Caco-2 (cell line): ENCODE results near the gene SKAP2. TPM values are rescaled to one million over a fixed set of nuclear protein-coding genes. Genes with fewer than 3 reads are reported as not detected.

Experiments used
- BruUV-seq: library from RNA; stranded (reverse); fragments of 400-500 nt; replicated peaks from 2 replicates; lab custom pipeline; 2021; lab: Mats Ljungman, UMichigan
- CTCF ChIA-PET: fragments of 300-600 bp; sonication (Branson Sonifier 250); formaldehyde crosslinking; loops from one replicate; lab custom pipeline; 2022; ENCODE audit warnings: antibody characterized with exemption; lab: Charles Lee
- POLR2A ChIA-PET: fragments of 300-600 bp; sonication (Branson Sonifier 250); formaldehyde crosslinking; loops from one replicate; lab custom pipeline; 2022; ENCODE audit warnings: antibody characterized with exemption; lab: Charles Lee
- DNase-seq, 2 experiments: peaks; one replicate each; pipeline versions ENCODE4 v3.0.0 to v3.0.0-alpha.2; 2020 to 2022
- H3K27me3 ChIP-seq: replicated peaks from 2 replicates; pipeline ENCODE4 v1.6.0; 2011; ENCODE audit warnings: low read length; ENCODE audit not compliant: control insufficient read depth, insufficient read depth
- H3K36me3 ChIP-seq: 2 replicates; pipeline ENCODE4 v1.5.1; 2011; ENCODE audit warnings: low read length; ENCODE audit not compliant: control insufficient read depth, insufficient read depth
- H3K4me1 ChIP-seq: fragments of 250-450 bp; sonication (Bioruptor Pico); 2 replicates; pipeline ENCODE4 v1.5.1; 2020; ENCODE audit warnings: mild to moderate bottlenecking
- H3K4me3 ChIP-seq: 2 replicates; pipeline ENCODE4 v1.5.1; 2011; ENCODE audit warnings: low read depth, mild to moderate bottlenecking, control low read depth, low read length
- H3K9me3 ChIP-seq: fragments of 250-450 bp; sonication (Bioruptor Pico); 2 replicates; pipeline ENCODE4 v1.5.1; 2020; ENCODE audit warnings: mild to moderate bottlenecking, moderate library complexity
- H3K27ac Mint-ChIP-seq: one replicate; pipeline ENCODE4 v1.8.0; 2022; ENCODE audit warnings: mixed read lengths; ENCODE audit not compliant: unreplicated experiment
- H3K27me3 Mint-ChIP-seq: one replicate; pipeline ENCODE4 v1.8.0; 2022; ENCODE audit warnings: mixed read lengths; ENCODE audit not compliant: insufficient read depth, unreplicated experiment
- H3K36me3 Mint-ChIP-seq: one replicate; pipeline ENCODE4 v1.8.0; 2022; ENCODE audit warnings: mild to moderate bottlenecking, mixed read lengths; ENCODE audit not compliant: insufficient read depth, unreplicated experiment
- H3K4me1 Mint-ChIP-seq: one replicate; pipeline ENCODE4 v1.8.0; 2022; ENCODE audit warnings: low read depth, mixed read lengths; ENCODE audit not compliant: unreplicated experiment
- H3K4me3 Mint-ChIP-seq: one replicate; pipeline ENCODE4 v1.8.0; 2022; ENCODE audit warnings: mild to moderate bottlenecking, moderate library complexity, mixed read lengths; ENCODE audit not compliant: unreplicated experiment
- H3K9me3 Mint-ChIP-seq: one replicate; pipeline ENCODE4 v1.8.0; 2022; ENCODE audit warnings: mixed read lengths; ENCODE audit not compliant: unreplicated experiment
- intact Hi-C: fragments of 100-400 bp; cut with micrococcal nuclease; formaldehyde crosslinking; loops from one replicate; pipeline ENCODE4 v1.10.0; 2022; ENCODE audit not compliant: unreplicated experiment
- total RNA-seq: library from RNA; stranded (reverse); gene quantifications from 2 replicates; pipeline ENCODE4 v1.2.3, GENCODE V29; 2022
- TF ChIP-seq, protein P1 (sequence below), 2 experiments: fragments of 200-600 bp in 1 of 2; IDR thresholded peaks; 1 replicate in 1 of 2; 2 replicates in 1 of 2; pipeline versions ENCODE4 v1.5.1 to v1.8.0; 2011 to 2022; ENCODE audit warnings: antibody characterized with exemption in 1 of 2, control low read depth in 1 of 2, inconsistent platforms in 1 of 2, low read depth in 1 of 2, low read length in 1 of 2, mild to moderate bottlenecking in 1 of 2, moderate library complexity in 1 of 2; ENCODE audit not compliant: insufficient read depth in 1 of 2, severe bottlenecking in 1 of 2, unreplicated experiment in 1 of 2

Gene SKAP2
- total RNA-seq, 1 experiment from 2014 or later, result 36.2 TPM

DNA sequence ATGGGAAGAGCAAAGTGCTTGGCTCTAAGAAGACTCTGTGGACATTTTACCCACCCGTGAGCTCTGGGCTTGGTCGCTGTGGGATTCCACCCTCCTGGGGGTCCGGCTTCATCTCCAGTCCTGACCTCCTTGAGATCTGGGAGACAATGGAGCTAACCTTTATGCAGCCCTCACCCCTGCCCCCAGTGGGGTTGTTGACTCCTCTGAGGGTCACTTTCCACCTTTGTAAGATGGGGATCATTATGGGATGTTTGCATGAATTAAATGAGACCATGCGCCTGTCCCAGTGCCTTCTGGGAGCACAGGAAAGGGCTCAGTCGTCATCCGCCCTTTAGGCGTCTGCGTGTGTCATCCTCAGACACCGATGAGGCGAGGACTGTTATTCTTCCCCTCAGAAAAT, 237.2 kb downstream of the SKAP2 start:
- ChIA-PET CTCF (no interaction called here), POLR2A (no interaction called here)
- H3K27ac Mint-ChIP-seq, result no peak overlapping the region
- no peaks in the 10 kb centered on the region for H3K4me1 Mint-ChIP-seq
- BruUV-seq, result no TSS peak
- H3K27me3 Mint-ChIP-seq, result peaks cover 9% of the 10 kb centered on the region
- 0 out of 2 replicates have a peak, but pooled peaks cover 2% of the 10 kb centered on the region for H3K27me3 ChIP-seq
- H3K36me3 Mint-ChIP-seq, result no peaks in the 10 kb centered on the region
- DNase-seq, result no peak
- no peak overlapping the region for H3K4me3 ChIP-seq
- H3K36me3 ChIP-seq, result no peaks in the 10 kb centered on the region
- intact Hi-C loops, result no loop called here
- peaks cover 9% of the 10 kb centered on the region for H3K9me3 Mint-ChIP-seq
- no peak overlapping the region for H3K4me3 Mint-ChIP-seq
- H3K4me1 ChIP-seq, result no peaks in the 10 kb centered on the region
- TF ChIP-seq, protein P1, sequence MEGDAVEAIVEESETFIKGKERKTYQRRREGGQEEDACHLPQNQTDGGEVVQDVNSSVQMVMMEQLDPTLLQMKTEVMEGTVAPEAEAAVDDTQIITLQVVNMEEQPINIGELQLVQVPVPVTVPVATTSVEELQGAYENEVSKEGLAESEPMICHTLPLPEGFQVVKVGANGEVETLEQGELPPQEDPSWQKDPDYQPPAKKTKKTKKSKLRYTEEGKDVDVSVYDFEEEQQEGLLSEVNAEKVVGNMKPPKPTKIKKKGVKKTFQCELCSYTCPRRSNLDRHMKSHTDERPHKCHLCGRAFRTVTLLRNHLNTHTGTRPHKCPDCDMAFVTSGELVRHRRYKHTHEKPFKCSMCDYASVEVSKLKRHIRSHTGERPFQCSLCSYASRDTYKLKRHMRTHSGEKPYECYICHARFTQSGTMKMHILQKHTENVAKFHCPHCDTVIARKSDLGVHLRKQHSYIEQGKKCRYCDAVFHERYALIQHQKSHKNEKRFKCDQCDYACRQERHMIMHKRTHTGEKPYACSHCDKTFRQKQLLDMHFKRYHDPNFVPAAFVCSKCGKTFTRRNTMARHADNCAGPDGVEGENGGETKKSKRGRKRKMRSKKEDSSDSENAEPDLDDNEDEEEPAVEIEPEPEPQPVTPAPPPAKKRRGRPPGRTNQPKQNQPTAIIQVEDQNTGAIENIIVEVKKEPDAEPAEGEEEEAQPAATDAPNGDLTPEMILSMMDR (IDR thresholded peaks at IDR 0.05; ENCODE audit: insufficient read depth in 1 of 2, low read depth in 1 of 2, low read length in 1 of 2, severe bottlenecking in 1 of 2, unreplicated experiment in 1 of 2), result no peak
- H3K9me3 ChIP-seq, result no peaks in the 10 kb centered on the region

DNA sequence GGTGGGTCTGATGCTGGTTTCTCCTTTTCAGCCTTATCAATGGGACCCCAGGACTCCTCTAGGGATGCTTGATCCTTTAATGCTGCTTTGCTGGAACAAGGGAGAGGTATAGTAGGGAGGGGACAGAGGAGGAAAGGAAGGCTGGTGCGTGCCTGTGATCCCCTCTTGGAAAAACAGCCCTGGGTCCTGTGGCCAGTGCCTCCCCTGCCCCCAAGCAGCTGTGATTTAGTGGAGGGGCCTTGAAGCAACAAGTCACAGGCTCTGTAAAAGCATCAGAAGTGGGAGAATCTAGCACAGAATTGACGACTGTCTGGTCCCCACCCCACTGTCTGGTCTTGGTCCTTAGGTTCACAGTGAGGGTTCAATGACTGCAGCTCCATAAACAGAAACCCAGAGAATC, 237.7 kb downstream of the SKAP2 start:
- peaks cover 9% of the 10 kb centered on the region for H3K9me3 Mint-ChIP-seq
- Histone ChIP-seq H3K9me3 (no peaks in the 10 kb centered on the region), H3K4me3 (no peak overlapping the region), H3K4me1 (no peaks in the 10 kb centered on the region), H3K36me3 (no peaks in the 10 kb centered on the region), H3K27me3 (0 out of 2 replicates have a peak, but pooled peaks cover 2% of the 10 kb centered on the region)
- intact Hi-C loops, result no loop called here
- H3K27me3 Mint-ChIP-seq, result peaks cover 9% of the 10 kb centered on the region
- DNase-seq, result no peak
- no peak overlapping the region for H3K27ac Mint-ChIP-seq
- ChIA-PET CTCF (no interaction called here), POLR2A (no interaction called here)
- BruUV-seq, result no TSS peak
- H3K4me3 Mint-ChIP-seq, result no peak overlapping the region
- TF ChIP-seq, protein P1 (IDR thresholded peaks at IDR 0.05; ENCODE audit: insufficient read depth in 1 of 2, low read depth in 1 of 2, low read length in 1 of 2, severe bottlenecking in 1 of 2, unreplicated experiment in 1 of 2), result no peak
- H3K36me3 Mint-ChIP-seq, result no peaks in the 10 kb centered on the region
- no peaks in the 10 kb centered on the region for H3K4me1 Mint-ChIP-seq

DNA sequence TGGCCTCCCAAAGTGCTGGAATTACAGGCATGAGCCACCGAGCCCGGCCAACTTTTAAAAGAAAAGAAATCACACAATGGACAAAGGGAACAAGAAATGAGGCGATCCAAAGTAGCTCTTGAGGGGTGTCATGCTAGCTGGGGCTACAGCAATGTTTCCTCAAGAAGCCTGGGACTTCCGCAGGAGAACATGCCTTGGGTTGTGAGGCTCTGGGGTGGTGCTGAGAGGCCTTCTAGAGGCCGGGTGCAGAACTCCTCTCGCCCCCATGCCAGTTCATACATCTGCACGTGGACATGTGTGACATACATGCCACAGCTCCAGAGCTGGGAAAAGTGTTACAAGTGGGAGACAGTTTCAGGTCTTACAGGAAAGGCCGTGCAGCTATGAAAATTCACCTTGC, 238.2 kb downstream of the SKAP2 start:
- TF ChIP-seq, protein P1 (IDR thresholded peaks at IDR 0.05; ENCODE audit: insufficient read depth in 1 of 2, low read depth in 1 of 2, low read length in 1 of 2, severe bottlenecking in 1 of 2, unreplicated experiment in 1 of 2), result no peak
- no peak for DNase-seq
- Histone ChIP-seq H3K36me3 (no peaks in the 10 kb centered on the region), H3K4me3 (no peak overlapping the region), H3K27me3 (0 out of 2 replicates have a peak, but pooled peaks cover 2% of the 10 kb centered on the region), H3K4me1 (no peaks in the 10 kb centered on the region), H3K9me3 (no peaks in the 10 kb centered on the region)
- no peaks in the 10 kb centered on the region for H3K36me3 Mint-ChIP-seq
- H3K4me3 Mint-ChIP-seq, result no peak overlapping the region
- ChIA-PET CTCF (no interaction called here), POLR2A (no interaction called here)
- no peak overlapping the region for H3K27ac Mint-ChIP-seq
- no TSS peak for BruUV-seq
- intact Hi-C loops, result no loop called here
- peaks cover 9% of the 10 kb centered on the region for H3K9me3 Mint-ChIP-seq
- H3K4me1 Mint-ChIP-seq, result no peaks in the 10 kb centered on the region
- peaks cover 5% of the 10 kb centered on the region for H3K27me3 Mint-ChIP-seq
